ENCODE data around the gene ZNF446.
"Not testable (repeated sequence)": the region's sequence is repeated elsewhere in the genome, so short reads cannot be mapped to it uniquely, and the experiment has no call there.

Gene ZNF446

DNA sequence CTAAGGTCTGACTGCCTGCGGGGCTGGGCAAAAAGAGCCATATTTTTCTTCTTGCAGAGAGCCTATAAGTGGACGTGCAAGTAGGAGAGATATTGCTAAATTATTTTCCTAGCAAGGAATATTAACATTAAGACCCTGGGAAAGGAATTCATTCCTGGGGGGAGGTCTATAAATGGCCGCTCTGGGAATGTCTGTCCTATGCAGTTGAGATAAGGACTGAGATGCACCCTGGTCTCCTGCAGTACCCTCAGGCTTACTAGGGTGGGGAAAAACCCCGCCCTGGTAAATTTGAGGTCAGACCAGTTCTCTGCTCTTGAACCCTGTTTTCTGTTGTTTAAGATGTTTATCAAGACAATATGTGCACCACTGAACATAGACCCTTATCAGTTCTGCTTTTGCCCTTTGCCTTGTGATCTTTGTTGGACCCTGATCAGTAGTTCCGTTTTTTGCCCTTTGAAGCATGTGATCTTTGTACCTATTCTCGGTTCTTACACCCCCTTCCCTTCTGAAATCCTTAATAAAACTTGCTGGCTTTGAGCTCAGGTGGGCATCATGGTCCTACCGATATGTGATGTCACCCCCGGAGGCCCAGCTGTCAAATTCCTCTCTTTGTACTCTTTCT, 31.6 kb downstream of the ZNF446 start:
- DNase-seq: not testable (repeated sequence)

DNA sequence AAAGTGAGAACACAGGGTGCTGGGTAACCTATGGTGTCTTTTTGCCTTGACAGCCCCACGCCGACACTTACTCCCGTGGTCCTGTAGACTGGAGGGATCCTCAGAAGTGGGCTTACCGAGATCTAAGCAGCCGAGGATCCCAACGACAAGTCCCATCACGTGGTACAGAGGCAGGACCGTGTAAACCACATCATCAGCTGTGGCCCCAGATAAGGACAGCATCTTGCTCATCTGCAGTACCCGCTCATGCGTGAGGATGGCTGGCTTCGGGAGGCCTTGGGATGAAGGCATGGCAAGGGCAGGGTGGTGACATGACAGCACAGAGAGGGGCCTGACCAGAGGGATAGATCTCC, 33.6 kb downstream of the ZNF446 start:
- DNase-seq: no peak

DNA sequence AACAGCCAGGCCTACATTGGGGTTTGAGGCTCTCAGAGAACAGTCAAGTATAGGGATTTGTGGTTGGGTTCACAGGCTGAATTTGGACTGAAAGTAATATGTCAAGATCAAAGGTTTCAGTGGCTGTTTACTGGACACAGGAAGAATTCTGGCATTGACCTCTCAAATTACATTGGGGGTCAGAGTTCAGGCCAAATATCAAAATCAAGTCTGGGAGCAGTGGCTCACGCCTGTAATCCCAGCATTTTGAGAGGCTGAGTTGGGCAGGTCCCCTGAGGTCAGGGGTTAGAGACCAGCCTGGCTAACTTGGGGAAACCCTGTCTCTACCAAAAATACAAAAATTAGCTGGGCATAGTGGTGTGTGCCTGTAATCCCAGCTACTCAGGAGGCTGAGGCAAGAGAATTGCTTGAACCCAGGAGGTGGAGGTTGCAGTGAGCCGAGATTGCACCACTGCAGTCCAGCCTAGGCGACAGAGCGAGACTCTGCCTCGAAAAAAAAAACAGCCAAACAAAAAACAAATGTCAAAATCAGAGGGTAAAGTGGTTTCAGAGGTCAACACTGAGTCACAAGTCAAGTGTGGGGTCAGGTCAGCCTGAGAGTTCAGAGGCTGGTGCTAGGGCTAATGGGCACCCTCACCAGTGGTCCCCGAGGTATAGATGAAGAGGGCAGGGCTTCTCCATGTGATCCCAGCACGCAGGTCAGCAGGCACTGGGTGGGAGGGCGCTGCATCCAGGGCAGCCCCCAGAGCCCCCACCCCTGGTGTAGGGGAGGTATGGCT, 34.1 kb downstream of the ZNF446 start:
- no peak for DNase-seq

DNA sequence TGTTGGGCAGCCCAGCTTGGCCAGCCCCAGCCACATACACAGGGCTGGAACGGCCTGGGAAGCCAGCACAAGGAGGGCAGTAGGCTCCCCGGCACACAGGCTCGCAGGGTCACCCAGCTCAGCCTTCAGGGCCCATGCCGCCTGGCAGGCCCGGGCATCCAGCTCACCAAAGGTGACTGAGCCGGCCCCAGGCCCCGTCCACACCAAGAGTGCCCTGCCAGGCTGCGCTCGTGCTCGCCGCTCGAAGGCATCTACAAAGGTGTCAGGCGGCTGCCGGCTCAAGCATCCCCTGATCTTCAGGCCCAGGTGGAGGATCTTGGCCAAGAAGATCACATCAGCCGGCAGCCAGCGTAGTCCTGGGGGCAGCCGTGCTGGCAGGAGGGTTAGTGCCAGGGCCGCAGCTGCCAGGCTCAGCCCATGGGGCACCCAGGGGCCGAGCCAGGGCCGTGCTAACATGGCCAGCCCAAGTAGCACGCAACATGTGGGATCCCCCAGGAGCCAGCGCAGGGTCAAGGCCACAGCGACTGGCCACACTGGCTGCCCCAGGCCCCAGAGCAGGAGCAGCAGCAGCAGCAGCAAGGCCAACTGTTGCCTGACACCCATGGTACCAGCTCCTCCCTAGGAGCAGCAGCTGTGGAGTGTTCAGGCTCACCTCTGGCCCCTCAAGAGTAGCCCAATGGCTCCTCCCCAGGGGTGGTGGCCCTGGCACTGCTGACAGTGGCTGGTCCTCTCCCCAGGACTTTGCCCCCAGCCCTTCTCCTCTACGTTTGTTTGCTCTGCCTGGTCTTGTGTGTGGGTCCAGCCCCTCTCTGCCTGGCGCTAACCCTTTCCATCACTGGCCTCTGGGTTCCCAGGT, 35.4 kb downstream of the ZNF446 start, which contains the start of gene SLC27A5:
Gene SLC27A5 (minus strand): TSS at position 640 of the 856 bp plus-strand sequence. CDS start 37 bp downstream, at position 603.
- DNase-seq: no peak

DNA sequence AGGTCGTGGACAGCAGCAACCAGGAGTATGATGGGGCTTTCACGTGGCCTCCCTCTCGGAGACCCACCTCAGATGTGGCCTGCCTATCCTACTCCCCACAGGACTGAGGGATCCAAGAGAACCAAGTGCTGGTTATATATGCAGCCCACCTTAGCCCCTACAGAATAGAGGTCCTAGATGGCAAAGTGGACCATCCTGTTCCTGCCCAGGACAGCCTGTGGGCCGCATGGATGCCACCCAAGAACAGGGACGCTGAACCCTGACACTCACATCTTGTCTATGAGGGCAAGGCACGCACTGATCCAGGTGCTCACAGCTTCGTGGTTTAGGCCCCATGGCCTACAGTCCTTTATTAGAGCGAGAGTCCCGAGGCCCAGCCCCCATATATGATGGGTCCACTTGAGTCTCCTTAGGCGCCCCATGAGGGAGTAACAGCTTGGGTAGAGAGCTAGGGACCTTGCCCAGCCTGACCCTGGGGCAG, 37.1 kb downstream of the ZNF446 start:
- DNase-seq: no peak

DNA sequence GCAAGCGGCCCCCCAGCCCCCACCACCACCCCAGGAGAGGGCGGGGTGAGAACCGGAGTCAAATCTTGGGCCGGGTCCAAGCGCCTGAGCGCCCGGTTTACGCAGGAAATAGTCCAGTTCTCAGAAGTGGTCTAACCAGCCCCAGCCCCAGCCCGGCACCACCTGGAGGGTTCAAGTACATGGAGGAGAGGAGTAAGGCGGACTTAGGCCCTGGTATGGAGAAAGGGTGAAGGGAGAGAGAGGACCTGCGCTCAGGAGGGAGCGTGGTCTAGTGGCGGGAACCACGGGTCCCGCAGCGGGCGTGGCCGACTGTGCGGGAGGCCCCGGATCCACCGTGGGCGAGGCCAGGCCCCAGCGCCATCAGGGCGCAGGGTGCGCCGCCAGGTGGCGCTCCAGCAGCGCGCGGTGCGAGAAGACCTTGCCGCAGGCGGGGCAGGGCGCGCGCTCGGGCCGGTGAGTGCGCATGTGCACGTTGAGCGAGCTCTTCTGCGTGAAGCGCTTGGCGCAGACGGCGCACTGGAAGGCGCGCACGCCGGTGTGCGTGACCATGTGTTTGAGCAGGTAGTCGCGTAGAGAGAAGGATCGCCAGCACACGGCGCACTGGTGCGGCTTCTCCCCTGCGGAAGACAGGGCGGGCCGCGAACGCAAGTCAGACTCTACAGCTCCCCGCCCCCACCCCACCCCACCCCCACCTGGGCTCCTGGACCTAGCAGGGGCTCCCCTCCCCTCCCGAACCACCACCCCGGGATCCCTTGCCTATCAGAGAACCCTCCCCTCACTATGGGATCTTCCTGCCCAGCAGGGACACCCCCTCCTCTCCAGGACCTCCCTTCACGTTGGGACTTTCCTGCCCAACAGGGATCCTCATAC, 37.8 kb downstream of the ZNF446 start:
- DNase-seq: peak; percentile 95 to 99

DNA sequence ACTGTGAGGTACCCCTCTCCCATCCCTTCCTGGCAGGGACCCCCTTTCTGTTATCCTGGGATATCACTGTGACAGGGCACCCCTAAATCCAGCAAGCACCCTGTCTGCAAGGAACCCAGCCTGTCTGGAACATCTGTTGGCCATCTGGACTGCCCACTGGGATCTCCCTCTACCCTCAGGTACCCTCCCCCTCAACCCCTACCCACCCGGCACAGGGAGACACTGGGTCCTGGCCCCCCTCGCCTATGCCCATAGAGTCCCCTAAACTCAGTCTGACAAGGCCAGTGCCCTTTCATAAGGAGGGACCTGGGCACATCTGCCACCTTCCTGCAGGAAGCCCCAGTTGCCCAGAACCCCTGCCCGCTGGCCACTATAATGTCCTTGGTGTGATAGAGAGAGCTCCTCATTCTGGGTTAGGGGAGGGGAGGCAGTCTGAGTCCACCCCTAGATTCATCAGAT, 38.4 kb downstream of the ZNF446 start:
- DNase-seq: no peak

DNA sequence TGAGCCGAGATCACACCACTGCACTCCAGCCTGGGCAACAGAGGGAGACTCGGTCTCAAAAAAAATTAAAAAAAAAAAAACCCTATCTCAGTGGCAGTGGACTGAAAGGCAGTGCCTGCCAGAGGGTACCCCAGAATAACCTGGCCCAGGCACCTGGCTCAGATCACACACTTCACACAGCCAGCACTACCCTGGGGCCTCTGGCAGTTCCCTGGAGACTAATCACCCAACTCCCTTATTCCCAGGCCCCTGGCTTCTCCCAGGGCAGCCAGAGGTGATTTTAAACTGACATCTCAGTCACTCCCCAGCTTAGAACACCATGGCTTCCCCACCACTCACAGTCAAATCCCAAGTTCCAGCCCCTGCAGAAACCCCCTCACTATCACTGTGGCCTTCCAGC, 39.1 kb downstream of the ZNF446 start:
- no peak for DNase-seq

DNA sequence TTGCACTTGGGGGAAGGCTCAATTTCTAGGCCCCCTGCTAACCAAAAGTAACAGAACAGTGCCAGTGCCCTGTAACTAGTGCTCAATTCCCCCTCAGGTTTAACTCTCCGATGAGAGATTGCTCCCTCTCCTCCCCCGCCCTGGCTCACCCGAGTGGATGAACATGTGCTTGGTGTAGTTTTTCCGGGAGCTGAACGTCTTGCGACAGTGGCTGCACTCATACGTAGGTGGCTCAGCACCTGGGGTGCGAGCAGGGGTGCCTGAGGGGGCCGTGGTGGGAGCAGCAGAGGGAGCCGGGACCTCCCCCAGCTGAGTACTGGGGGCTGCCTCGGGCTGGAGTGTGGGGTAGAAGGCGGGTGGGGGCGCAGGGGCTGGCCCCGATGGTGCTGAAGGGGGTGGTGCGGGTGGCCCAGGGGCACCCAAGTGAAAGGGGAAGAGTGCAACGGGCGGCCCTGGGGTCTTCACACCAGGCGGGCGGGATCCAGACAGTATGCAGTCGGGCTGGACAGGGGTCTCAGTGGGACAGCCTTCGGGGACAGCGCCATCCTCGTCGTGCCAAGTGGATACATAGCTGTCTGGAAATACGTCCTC, 40.2 kb downstream of the ZNF446 start:
- no peak for DNase-seq

DNA sequence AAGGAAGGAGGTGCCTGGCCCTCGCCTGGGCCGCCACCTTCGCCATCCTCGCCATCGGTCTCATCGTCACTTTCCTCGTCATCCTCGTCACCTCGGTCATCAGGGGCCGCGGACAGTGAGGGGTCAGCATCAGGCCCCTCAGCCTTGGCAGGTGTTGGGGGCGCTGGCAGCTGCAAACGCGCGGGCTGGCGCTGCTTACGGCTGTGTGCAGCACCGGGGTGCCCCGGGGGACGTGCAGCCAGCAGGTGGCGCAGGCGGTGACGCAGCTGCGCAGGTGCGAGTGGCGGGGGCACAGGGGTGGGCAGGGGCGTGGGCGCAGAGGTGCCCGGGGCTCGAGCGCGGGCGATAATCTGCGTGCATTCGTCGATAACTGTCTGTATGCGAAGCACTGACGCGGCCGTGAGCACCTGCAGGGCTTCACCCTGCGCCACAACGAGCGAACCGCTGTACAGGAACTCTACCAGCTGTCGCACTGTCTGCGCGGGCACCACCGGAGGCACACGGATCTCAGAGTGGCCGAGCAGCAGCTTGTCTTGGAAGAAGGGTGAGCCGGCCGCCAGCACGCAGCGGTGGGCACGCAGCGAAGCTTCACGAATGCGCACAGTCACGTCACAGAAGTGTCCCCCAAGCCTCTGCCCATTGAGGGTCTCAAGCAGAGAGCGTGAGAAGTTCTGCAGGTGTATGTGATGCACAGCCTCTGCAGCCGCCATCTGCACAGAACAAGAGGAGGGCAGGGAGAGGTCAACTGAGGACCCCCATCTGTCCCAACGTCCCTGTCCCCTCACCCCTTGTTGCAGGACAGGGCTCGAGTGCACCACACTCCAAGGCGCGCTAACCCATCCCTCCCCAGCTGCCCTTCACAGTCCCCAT, 41.0 kb downstream of the ZNF446 start:
- no peak for DNase-seq

DNA sequence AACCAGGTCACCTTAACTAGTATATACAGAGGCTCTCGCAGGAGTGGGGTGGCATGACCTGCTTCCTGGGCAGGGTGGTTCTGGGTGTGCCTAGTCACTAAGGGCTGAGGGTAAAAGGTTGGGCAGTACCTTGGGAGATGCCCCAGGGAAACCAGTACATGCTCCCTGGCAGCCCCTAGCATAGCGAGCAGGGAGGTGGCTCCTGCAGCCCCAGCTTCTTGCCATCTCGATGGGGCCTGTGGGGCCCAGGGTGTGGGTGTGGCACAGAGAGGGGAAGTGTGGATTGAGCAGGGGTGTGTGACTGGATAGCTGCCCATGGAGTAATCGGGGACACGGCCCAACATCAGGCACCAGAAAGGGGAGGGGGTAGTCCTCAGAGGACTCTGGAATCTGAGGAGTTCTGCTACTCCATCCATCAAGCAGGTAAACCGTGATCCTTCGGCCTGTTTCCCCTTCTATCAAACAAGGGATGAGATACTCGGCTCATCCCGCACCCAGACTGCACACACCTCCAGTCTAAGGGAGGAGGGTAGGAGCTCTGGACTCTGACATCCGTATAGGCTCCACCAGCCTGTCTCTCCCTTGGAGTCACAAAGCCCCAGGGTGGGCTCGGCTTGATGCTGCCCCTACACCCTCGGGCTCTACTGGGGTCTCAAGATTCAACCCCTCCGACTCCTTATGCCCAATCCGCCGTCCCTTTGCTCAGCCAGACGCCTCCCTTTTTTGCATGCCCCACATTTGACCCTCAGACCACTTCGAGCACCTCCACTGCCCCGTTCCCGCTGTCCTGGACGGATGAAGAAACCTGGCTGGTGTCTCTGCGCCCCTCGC, 42.3 kb downstream of the ZNF446 start:
- no peak for DNase-seq

DNA sequence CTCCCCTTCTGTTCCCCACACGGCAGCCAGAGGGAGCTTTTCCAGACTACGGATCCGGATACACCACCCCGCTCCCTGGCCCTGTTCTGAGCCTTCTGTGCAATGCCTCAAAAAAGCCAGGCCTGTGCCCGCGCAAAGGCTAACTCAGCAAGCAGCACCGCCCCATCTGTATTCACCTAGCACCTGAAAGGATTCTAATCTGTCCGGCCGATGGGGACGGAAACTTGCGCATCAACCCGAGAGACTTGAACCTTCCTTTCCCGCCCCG, 42.9 kb downstream of the ZNF446 start:
- DNase-seq: peak; percentile 43 to 47

DNA sequence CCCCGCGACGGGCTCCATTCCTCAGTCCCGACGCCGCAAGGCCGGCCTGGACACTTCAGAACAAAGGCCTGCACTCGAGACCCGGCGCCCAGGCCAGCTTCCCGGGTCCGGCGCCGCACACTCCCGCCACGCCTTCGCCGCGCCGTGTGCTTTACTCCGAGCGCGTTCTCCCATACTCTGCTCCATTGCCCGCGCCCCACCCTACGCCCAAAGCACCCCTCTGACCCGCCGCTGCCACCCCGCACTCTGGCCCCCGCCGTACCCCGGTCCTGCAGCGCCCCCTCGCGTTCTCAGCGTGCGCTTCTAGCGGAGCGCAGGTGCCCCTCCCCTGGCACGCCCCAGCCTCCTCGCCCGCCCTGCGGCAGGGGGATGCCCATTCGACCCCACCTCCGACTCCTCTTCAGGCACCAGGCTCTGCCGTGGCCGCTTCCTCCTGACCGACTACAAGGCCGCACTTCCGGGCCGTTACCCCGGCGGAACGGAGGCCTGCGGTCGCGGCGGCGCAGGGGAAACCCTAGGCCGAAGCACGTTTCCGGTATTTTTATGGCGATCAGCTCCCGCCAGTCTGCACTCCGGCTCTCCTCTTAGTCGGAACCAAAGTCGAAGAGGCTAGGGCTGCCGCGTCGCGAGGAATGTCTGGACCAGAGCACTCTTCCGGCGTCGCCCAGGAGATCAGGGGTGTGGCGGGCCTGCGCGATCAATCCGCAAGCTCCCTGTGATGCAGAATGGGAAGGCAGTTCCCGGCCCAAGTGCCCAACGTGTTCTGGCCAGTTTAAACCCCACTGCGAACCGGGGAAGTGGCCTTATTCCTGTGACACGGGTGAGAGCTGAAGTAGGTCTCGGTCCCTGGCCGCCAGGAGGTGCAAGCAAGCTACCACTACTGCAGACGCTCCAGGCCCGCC, 43.5 kb downstream of the ZNF446 start, which contains the start of gene ZBTB45:
Gene ZBTB45 (minus strand): TSS at position 456 of the 902 bp plus-strand sequence. CDS start 2,137 bp downstream, outside the sequence.
- peak; percentile 88 to 92 for DNase-seq

DNA sequence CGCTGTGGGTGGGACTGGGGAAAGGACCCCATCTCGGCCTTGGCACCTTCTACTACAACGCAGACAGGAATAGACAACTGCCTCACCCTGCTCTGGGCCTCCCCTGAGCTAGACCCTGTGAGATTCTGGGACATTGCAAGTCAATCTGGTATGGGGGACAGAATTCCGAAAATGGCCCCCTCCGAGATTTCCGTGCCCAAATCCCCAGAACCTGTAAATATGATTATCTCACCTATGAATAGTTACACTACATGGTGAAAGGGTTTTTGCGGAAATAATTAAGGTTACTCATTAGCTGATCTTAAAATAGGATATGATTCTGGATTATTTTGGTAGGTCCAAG, 44.1 kb downstream of the ZNF446 start:
- DNase-seq: no peak

DNA sequence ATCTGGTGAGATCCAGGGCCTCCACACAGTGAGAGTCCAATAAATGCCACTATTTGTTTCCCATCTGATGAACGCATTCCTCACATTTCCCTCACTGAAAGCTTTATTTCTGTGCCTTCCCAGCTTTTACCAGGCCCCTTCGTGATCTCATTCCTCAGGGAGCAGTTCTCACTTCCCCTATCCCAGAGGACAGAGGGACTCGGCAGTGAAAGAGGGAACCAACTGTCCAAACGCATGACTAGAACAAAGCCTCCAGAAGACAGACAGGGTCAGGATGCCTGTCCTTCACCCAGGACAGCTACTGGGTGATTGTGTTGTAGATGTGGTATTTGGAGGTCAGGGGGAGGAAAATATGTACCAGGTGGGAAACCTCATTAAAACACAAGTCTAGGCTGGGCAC, 45.5 kb downstream of the ZNF446 start:
- DNase-seq: no peak

DNA sequence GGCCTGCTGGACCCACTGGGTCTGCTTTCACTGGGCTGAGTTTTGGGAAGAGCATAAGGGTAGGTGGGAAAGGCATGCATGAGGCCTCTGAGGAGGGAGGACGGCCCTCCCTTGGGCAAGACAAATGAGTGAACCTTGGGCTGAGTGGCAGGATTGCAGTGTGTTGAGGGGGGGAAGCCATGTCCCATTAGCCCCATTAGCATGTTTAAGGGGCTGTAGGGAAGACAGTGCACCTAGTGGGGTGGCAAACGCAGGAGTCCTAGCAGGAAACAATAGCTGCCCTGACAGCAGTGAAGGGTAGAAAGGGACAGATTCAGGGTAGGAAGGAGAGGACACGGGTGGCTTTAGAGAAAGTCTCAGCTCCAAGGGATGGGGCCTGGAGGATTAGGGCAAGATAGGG, 46.6 kb downstream of the ZNF446 start:
- no peak for DNase-seq

DNA sequence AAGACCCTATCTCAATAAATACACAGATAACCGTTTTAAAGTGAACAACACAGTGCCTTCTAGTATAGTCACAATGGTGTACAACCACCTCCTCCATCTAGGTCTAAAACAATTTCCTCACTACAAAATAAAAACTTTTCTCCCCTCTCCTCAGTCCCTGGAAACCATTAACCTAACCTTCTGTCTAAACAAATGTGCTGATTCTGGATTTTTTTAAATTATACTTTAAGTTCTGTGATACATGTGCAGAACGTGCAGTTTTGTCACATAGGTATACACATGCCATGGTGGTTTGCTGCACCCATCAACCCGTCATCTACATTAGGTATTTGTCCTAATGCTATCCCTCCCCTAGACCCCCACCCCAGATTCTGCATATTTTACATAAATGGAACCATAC, 53.3 kb downstream of the ZNF446 start:
- DNase-seq: no peak
